GM12892 (cell line): ENCODE results near the gene RNF215.

ENCODE experiments used
- POLR2AphosphoS5 ChIP-seq: IDR thresholded peaks from 2 replicates; pipeline ENCODE4 v1.6.1; 2011; ENCODE audit warnings: low read depth, low read length, control low read depth
- TAF1 ChIP-seq: IDR thresholded peaks from 2 replicates; pipeline ENCODE4 v1.6.1; 2011; ENCODE audit warnings: low read depth, mild to moderate bottlenecking, control low read depth, low read length, borderline replicate concordance

GRCh38 chr22:30414525-30415047 lies 27.4 kb upstream of the RNF215 start:
- TF ChIP-seq TAF1 (no peak), POLR2AphosphoS5 (no peak)
